ENCODE results near the gene RPN2.

Gene RPN2

GRCh38 chr20:37228656-37229055 is 49.5 kb downstream of the RPN2 start:
- no peak overlapping the region for H3K27ac ChIP-seq (ENCODE audit: low read length)
- peaks cover 76 to 83% of the 10 kb centered on the region in 2 donors for H3K36me3 ChIP-seq (ENCODE audit: control insufficient read depth in 2 of 2, insufficient read depth in 2 of 2, low read length in 2 of 2)

GRCh38 chr20:37229357-37229756 is 50.2 kb downstream of the RPN2 start:
- Histone ChIP-seq H3K27me3 (ENCODE audit: control insufficient read depth in 1 of 2, insufficient read depth in 2 of 2, low read length in 2 of 2) (no peaks in the 10 kb centered on the region), H3K4me1 (ENCODE audit: control insufficient read depth, insufficient read depth, low read length) (peaks cover 10% of the 10 kb centered on the region), H3K9me3 (ENCODE audit: control insufficient read depth in 2 of 2, low read length in 2 of 2) (no peaks in the 10 kb centered on the region), H3K36me3 (ENCODE audit: control insufficient read depth in 2 of 2, insufficient read depth in 2 of 2, low read length in 2 of 2) (peaks cover 76 to 82% of the 10 kb centered on the region in 2 donors), H3K4me3 (ENCODE audit: low read length in 2 of 2) (no peak overlapping the region), H3K27ac (ENCODE audit: low read length) (no peak overlapping the region), H3K9ac (ENCODE audit: low read length in 2 of 2) (no peak overlapping the region)

More at GRCh38 chr20:37228656-37229055, 49.5 kb downstream of the RPN2 start:
- Histone ChIP-seq H3K9me3 (ENCODE audit: control insufficient read depth in 2 of 2, low read length in 2 of 2) (no peaks in the 10 kb centered on the region), H3K4me1 (ENCODE audit: control insufficient read depth, insufficient read depth, low read length) (peaks cover 10% of the 10 kb centered on the region), H3K4me3 (ENCODE audit: low read length in 2 of 2) (no peak overlapping the region), H3K27me3 (ENCODE audit: control insufficient read depth in 1 of 2, insufficient read depth in 2 of 2, low read length in 2 of 2) (no peaks in the 10 kb centered on the region), H3K9ac (ENCODE audit: low read length in 2 of 2) (no peak overlapping the region)

GRCh38 chr20:37230200-37230599 is 51.1 kb downstream of the RPN2 start:
- Histone ChIP-seq H3K27ac (ENCODE audit: low read length) (no peak overlapping the region), H3K27me3 (ENCODE audit: control insufficient read depth in 1 of 2, insufficient read depth in 2 of 2, low read length in 2 of 2) (no peaks in the 10 kb centered on the region), H3K4me1 (ENCODE audit: control insufficient read depth, insufficient read depth, low read length) (peaks cover 10% of the 10 kb centered on the region), H3K9me3 (ENCODE audit: control insufficient read depth in 2 of 2, low read length in 2 of 2) (no peaks in the 10 kb centered on the region), H3K36me3 (ENCODE audit: control insufficient read depth in 2 of 2, insufficient read depth in 2 of 2, low read length in 2 of 2) (peaks cover 75 to 81% of the 10 kb centered on the region in 2 donors), H3K4me3 (ENCODE audit: low read length in 2 of 2) (no peak overlapping the region), H3K9ac (ENCODE audit: low read length in 2 of 2) (no peak overlapping the region)

- peaks cover 78 to 79% of the 10 kb centered on the region in 2 donors for H3K36me3 ChIP-seq (ENCODE audit: control insufficient read depth in 2 of 2, insufficient read depth in 2 of 2, low read length in 2 of 2)
- peaks cover 5% of the 10 kb centered on the region for H3K4me1 ChIP-seq (ENCODE audit: control insufficient read depth, insufficient read depth, low read length)
- no peak overlapping the region for H3K27ac ChIP-seq (ENCODE audit: low read length)
- no peak overlapping the region for H3K4me3 ChIP-seq (ENCODE audit: low read length in 2 of 2)
- H3K27me3 ChIP-seq (ENCODE audit: control insufficient read depth in 1 of 2, insufficient read depth in 2 of 2, low read length in 2 of 2), result no peaks in the 10 kb centered on the region
- H3K9ac ChIP-seq (ENCODE audit: low read length in 2 of 2), result no peak overlapping the region
- no peaks in the 10 kb centered on the region for H3K9me3 ChIP-seq (ENCODE audit: control insufficient read depth in 2 of 2, low read length in 2 of 2)
Measured at GRCh38 chr20:37231947-37232630, 53.0 kb downstream of the RPN2 start.

- H3K9ac ChIP-seq (ENCODE audit: low read length in 2 of 2), result no peak overlapping the region
- H3K36me3 ChIP-seq (ENCODE audit: control insufficient read depth in 2 of 2, insufficient read depth in 2 of 2, low read length in 2 of 2), result peaks cover 69 to 76% of the 10 kb centered on the region in 2 donors
- no peak overlapping the region for H3K27ac ChIP-seq (ENCODE audit: low read length)
- H3K27me3 ChIP-seq (ENCODE audit: control insufficient read depth in 1 of 2, insufficient read depth in 2 of 2, low read length in 2 of 2), result no peaks in the 10 kb centered on the region
- H3K9me3 ChIP-seq (ENCODE audit: control insufficient read depth in 2 of 2, low read length in 2 of 2), result no peaks in the 10 kb centered on the region
- no peak overlapping the region for H3K4me3 ChIP-seq (ENCODE audit: low read length in 2 of 2)
- H3K4me1 ChIP-seq (ENCODE audit: control insufficient read depth, insufficient read depth, low read length), result peaks cover 7% of the 10 kb centered on the region
Measured at GRCh38 chr20:37233548-37234253, 54.6 kb downstream of the RPN2 start.

- Histone ChIP-seq H3K9ac (ENCODE audit: low read length in 2 of 2) (no peak overlapping the region), H3K9me3 (ENCODE audit: control insufficient read depth in 2 of 2, low read length in 2 of 2) (no peaks in the 10 kb centered on the region), H3K4me1 (ENCODE audit: control insufficient read depth, insufficient read depth, low read length) (peaks cover 10% of the 10 kb centered on the region), H3K4me3 (ENCODE audit: low read length in 2 of 2) (no peak overlapping the region), H3K27me3 (ENCODE audit: control insufficient read depth in 1 of 2, insufficient read depth in 2 of 2, low read length in 2 of 2) (no peaks in the 10 kb centered on the region), H3K27ac (ENCODE audit: low read length) (no peak overlapping the region), H3K36me3 (ENCODE audit: control insufficient read depth in 2 of 2, insufficient read depth in 2 of 2, low read length in 2 of 2) (peaks cover 64 to 70% of the 10 kb centered on the region in 2 donors)
Measured at GRCh38 chr20:37234254-37234581, 55.1 kb downstream of the RPN2 start.

GRCh38 chr20:37235065-37235464 is 55.9 kb downstream of the RPN2 start:
- no peak overlapping the region for H3K9ac ChIP-seq (ENCODE audit: low read length in 2 of 2)
- no peak overlapping the region for H3K27ac ChIP-seq (ENCODE audit: low read length)

GRCh38 chr20:37236462-37236861 is 57.3 kb downstream of the RPN2 start:
- no peak overlapping the region for H3K9ac ChIP-seq (ENCODE audit: low read length in 2 of 2)
- peaks cover 14% of the 10 kb centered on the region for H3K4me1 ChIP-seq (ENCODE audit: control insufficient read depth, insufficient read depth, low read length)
- no peak overlapping the region for H3K4me3 ChIP-seq (ENCODE audit: low read length in 2 of 2)
- peaks cover 53 to 57% of the 10 kb centered on the region in 2 donors for H3K36me3 ChIP-seq (ENCODE audit: control insufficient read depth in 2 of 2, insufficient read depth in 2 of 2, low read length in 2 of 2)
- no peaks in the 10 kb centered on the region for H3K27me3 ChIP-seq (ENCODE audit: control insufficient read depth in 1 of 2, insufficient read depth in 2 of 2, low read length in 2 of 2)
- H3K27ac ChIP-seq (ENCODE audit: low read length), result no peak overlapping the region
- no peaks in the 10 kb centered on the region for H3K9me3 ChIP-seq (ENCODE audit: control insufficient read depth in 2 of 2, low read length in 2 of 2)

More at GRCh38 chr20:37235065-37235464, 55.9 kb downstream of the RPN2 start:
- no peaks in the 10 kb centered on the region for H3K9me3 ChIP-seq (ENCODE audit: control insufficient read depth in 2 of 2, low read length in 2 of 2)
- H3K27me3 ChIP-seq (ENCODE audit: control insufficient read depth in 1 of 2, insufficient read depth in 2 of 2, low read length in 2 of 2), result no peaks in the 10 kb centered on the region
- H3K4me3 ChIP-seq (ENCODE audit: low read length in 2 of 2), result no peak overlapping the region
- peaks cover 57 to 62% of the 10 kb centered on the region in 2 donors for H3K36me3 ChIP-seq (ENCODE audit: control insufficient read depth in 2 of 2, insufficient read depth in 2 of 2, low read length in 2 of 2)
- H3K4me1 ChIP-seq (ENCODE audit: control insufficient read depth, insufficient read depth, low read length), result peaks cover 11% of the 10 kb centered on the region

GRCh38 chr20:37237656-37238055 is 58.5 kb downstream of the RPN2 start:
- no peaks in the 10 kb centered on the region for H3K27me3 ChIP-seq (ENCODE audit: control insufficient read depth in 1 of 2, insufficient read depth in 2 of 2, low read length in 2 of 2)
- H3K27ac ChIP-seq (ENCODE audit: low read length), result no peak overlapping the region
- H3K4me3 ChIP-seq (ENCODE audit: low read length in 2 of 2), result no peak overlapping the region
- no peak overlapping the region for H3K9ac ChIP-seq (ENCODE audit: low read length in 2 of 2)
- peaks cover 14% of the 10 kb centered on the region for H3K4me1 ChIP-seq (ENCODE audit: control insufficient read depth, insufficient read depth, low read length)
- no peaks in the 10 kb centered on the region for H3K9me3 ChIP-seq (ENCODE audit: control insufficient read depth in 2 of 2, low read length in 2 of 2)
- H3K36me3 ChIP-seq (ENCODE audit: control insufficient read depth in 2 of 2, insufficient read depth in 2 of 2, low read length in 2 of 2), result peaks cover 51 to 54% of the 10 kb centered on the region in 2 donors

- Histone ChIP-seq H3K4me3 (ENCODE audit: low read length in 2 of 2) (no peak overlapping the region), H3K9ac (ENCODE audit: low read length in 2 of 2) (no peak overlapping the region), H3K9me3 (ENCODE audit: control insufficient read depth in 2 of 2, low read length in 2 of 2) (no peaks in the 10 kb centered on the region), H3K4me1 (ENCODE audit: control insufficient read depth, insufficient read depth, low read length) (peaks cover 18% of the 10 kb centered on the region), H3K27me3 (ENCODE audit: control insufficient read depth in 1 of 2, insufficient read depth in 2 of 2, low read length in 2 of 2) (no peaks in the 10 kb centered on the region), H3K27ac (ENCODE audit: low read length) (peak overlapping the region; percentile 46), H3K36me3 (ENCODE audit: control insufficient read depth in 2 of 2, insufficient read depth in 2 of 2, low read length in 2 of 2) (peaks cover 50 to 54% of the 10 kb centered on the region in 2 donors)
Measured at GRCh38 chr20:37238426-37238825, 59.3 kb downstream of the RPN2 start.

GRCh38 chr20:37238935-37239451 is 59.9 kb downstream of the RPN2 start:
- Histone ChIP-seq H3K9me3 (ENCODE audit: control insufficient read depth in 2 of 2, low read length in 2 of 2) (no peaks in the 10 kb centered on the region), H3K4me1 (ENCODE audit: control insufficient read depth, insufficient read depth, low read length) (peaks cover 24% of the 10 kb centered on the region), H3K4me3 (ENCODE audit: low read length in 2 of 2) (no peak overlapping the region), H3K36me3 (ENCODE audit: control insufficient read depth in 2 of 2, insufficient read depth in 2 of 2, low read length in 2 of 2) (peaks cover 46 to 49% of the 10 kb centered on the region in 2 donors), H3K9ac (ENCODE audit: low read length in 2 of 2) (peak overlapping the region; percentile 10 to 21), H3K27ac (ENCODE audit: low read length) (peak overlapping the region; percentile 46), H3K27me3 (ENCODE audit: control insufficient read depth in 1 of 2, insufficient read depth in 2 of 2, low read length in 2 of 2) (no peaks in the 10 kb centered on the region)

All from stomach smooth muscle (tissue), 2 donors.